ENCODE data around the gene AQP7.
A peak's percentile ranks its signal among the peaks of the same experiment; 100 is the strongest.
"Not testable (repeated sequence)": the region's sequence is repeated elsewhere in the genome, so short reads cannot be mapped to it uniquely, and the experiment has no call there.

AQP7 gene

DNA sequence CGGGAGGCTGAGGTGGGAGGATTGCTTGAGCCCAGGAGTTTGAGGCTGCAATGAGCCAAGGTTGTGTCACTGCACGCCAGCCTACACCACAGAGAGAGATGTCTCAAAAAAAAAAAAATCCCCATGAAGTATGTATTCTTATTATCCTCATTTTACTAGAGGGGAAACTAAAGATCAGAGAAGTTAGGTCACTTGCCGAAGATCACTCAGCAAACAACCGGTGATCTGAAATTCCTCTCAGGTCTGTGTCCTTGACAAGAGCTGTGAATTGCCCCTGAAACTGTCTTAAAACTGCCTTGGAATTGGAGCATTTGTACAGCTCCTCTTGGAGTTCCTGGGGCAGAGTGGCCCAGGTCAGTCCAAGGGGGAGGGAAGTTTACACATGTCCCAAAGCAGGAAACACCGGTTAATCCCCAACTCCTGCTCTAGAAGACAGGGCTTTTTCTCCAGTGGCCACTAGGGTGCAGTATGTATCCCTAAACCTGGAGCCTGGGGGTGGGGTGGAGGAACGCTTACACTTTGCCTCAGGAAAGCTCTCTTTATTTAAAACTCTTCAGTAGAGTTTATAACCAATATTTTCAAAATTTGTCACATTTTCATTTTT is 27.6 kb downstream of the AQP7 start:
- TF ChIP-seq, protein P1, sequence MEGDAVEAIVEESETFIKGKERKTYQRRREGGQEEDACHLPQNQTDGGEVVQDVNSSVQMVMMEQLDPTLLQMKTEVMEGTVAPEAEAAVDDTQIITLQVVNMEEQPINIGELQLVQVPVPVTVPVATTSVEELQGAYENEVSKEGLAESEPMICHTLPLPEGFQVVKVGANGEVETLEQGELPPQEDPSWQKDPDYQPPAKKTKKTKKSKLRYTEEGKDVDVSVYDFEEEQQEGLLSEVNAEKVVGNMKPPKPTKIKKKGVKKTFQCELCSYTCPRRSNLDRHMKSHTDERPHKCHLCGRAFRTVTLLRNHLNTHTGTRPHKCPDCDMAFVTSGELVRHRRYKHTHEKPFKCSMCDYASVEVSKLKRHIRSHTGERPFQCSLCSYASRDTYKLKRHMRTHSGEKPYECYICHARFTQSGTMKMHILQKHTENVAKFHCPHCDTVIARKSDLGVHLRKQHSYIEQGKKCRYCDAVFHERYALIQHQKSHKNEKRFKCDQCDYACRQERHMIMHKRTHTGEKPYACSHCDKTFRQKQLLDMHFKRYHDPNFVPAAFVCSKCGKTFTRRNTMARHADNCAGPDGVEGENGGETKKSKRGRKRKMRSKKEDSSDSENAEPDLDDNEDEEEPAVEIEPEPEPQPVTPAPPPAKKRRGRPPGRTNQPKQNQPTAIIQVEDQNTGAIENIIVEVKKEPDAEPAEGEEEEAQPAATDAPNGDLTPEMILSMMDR (IDR thresholded peaks at IDR 0.05; ENCODE audit: borderline replicate concordance, insufficient read depth, low read depth, low read length), result peak; percentile 85
- no peak overlapping the region for H3K4me3 ChIP-seq (ENCODE audit: low read depth, low read length)

DNA sequence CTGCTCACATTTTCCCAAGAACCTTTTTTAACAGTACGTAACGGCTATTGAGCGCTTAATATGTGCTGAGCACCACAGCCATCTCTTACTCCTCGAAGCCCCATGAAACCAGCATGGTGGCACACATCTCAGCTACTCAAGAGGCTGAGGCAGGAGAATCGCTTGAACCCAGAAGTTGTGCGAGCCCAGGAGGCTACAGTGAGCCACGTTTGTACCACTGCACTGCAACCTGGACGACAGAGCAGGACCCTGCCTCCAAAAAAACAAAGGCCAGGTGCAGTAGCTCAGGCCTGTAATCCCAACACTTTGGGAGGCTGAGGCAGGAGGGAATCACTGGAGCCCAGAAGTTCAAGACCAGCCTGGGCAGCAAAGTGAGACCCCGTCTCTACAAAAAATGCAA is 28.2 kb downstream of the AQP7 start:
- no peak overlapping the region for H3K4me3 ChIP-seq (ENCODE audit: low read depth, low read length)
- TF ChIP-seq, protein P1 (IDR thresholded peaks at IDR 0.05; ENCODE audit: borderline replicate concordance, insufficient read depth, low read depth, low read length), result no peak

DNA sequence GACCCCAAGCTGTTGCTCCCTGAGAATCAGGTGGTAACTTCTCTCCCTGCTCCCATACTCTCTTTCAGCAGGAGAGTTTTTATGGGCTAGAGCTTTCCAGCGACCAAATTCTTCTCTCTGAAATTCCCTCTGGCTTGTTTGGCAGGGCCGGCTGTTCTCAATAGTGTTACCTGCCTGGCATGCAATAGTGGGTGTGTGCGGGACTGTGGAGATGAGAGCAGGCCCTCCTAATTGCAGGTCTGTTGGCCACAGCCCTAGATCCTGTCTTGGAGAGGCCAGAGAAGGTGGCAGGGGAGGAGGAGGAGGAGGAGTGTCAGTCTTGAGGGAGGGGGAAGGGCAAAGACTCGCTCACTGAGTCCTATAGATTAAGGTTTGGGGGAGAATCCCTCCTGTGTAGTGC is 29.5 kb downstream of the AQP7 start:
- TF ChIP-seq, protein P1 (IDR thresholded peaks at IDR 0.05; ENCODE audit: borderline replicate concordance, insufficient read depth, low read depth, low read length), result no peak
- no peak overlapping the region for H3K4me3 ChIP-seq (ENCODE audit: low read depth, low read length)

DNA sequence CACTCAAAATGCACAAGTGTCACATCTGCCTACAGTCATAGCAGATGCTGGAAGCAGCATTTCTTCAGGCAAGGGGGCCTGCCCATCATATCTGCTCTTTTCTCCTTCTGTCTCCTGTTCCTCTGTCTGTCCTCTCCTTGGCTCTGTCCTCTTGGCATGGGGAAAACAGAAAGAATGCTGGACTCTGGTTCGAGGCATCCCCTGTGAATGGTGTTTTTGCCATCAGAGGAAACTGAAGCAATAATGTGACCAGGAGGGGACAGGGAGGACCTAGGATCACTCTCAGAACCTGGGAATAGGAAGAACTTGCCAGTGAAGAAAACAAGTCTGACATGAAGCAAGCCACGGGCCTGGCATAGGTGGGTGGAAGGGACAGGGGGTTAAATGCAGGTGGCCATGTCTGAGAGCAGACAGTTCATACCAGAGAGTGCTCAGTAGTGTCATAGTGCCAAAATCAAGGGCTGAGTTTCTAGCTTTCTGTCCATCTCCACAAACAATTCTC is 35.3 kb downstream of the AQP7 start:
- TF ChIP-seq, protein P1 (IDR thresholded peaks at IDR 0.05; ENCODE audit: borderline replicate concordance, insufficient read depth, low read depth, low read length), result no peak
- no peak overlapping the region for H3K4me3 ChIP-seq (ENCODE audit: low read depth, low read length)

DNA sequence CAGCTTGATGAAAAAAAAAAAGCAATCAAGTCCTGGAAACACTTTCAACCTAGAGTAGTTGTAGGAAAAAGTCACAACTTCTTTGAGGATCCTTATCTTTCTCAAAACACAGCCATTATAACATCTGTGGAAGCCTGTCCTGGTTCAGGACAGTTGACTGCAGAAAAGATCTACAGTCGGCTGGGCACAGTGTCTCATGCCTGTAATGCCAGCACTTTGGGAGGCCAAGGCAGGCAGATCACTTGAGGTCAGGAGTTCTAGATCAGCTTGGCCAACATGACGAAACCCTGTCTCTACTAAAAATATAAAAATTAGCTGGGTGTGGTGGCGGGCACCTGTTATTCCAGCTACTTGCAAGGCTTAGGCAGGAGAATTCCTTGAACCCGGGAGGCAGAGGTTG is 37.6 kb downstream of the AQP7 start:
- H3K4me3 ChIP-seq (ENCODE audit: low read depth, low read length), result not testable (repeated sequence)

DNA sequence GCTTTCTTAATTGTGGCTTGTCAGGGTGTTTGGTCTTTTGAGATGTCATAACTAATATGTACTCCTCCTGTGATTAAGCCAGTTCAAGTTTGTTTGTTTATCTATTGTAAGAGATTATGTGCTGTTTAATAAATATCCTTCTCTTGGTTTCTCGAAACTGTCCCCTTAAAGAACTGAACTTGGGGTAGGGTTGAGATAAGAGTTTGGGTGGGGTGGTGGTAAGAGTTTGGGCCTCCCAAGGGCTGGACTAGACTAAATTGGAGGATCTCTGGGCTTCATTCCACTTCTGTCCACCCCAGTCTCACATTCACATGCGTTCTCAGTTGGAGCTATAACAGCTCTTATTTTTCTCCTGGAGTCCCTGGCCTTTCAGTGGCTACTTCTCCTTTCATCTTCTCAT is 38.2 kb downstream of the AQP7 start:
- TF ChIP-seq, protein P1 (IDR thresholded peaks at IDR 0.05; ENCODE audit: borderline replicate concordance, insufficient read depth, low read depth, low read length), result no peak
- no peak overlapping the region for H3K4me3 ChIP-seq (ENCODE audit: low read depth, low read length)

DNA sequence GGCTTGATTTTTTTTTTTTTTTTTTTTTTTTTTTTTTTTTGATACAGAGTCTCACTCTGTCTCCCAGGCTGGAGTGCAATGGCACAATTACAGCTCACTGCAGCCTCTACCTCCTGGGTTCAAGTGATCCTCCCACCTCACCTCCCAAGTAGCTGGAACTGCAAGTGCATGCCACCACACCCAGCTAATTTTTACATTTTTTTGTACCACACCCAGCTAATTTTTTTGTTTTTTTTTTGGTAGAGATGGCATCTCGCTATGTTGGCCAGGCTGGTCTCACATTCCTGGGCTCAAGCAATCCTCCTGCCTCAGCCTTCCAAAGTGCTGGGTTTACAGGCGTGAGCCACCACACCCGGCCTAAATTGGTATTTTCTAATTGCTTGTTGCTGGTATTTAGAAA is 43.7 kb downstream of the AQP7 start:
- not testable (repeated sequence) for H3K4me3 ChIP-seq (ENCODE audit: low read depth, low read length)

DNA sequence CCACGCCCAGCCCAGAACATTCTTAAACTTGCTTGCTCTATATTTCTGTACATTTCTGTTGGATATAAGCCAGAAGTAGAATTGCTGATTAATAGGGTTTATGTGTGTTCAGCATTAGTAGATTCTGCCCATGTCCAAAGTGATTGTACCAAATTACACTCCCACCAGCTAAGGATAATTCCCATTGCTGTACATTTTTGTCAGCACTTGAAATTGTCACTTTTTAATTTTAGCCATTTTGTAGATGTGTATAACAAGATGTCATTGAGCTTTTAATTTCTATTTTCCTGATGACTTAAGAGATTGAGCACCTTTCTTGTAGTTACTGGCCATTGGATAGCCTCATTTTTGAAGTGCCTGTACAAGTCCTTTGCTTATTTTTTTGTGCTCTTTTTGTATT is 46.4 kb downstream of the AQP7 start:
- TF ChIP-seq, protein P1 (IDR thresholded peaks at IDR 0.05; ENCODE audit: borderline replicate concordance, insufficient read depth, low read depth, low read length), result no peak
- H3K4me3 ChIP-seq (ENCODE audit: low read depth, low read length), result no peak overlapping the region
